Measurements from ENCODE around the gene TUBB2B. TPM values are rescaled to one million over a fixed set of nuclear protein-coding genes. Genes with fewer than 3 reads are reported as not detected.

The TUBB2B gene
- total and polyA plus RNA-seq, 10 of the 15 experiments (the other 5 are each of a cell fraction or from before 2014, with no cell fraction given) = 2.6 to 75.2 (median 21.2) TPM

DNA sequence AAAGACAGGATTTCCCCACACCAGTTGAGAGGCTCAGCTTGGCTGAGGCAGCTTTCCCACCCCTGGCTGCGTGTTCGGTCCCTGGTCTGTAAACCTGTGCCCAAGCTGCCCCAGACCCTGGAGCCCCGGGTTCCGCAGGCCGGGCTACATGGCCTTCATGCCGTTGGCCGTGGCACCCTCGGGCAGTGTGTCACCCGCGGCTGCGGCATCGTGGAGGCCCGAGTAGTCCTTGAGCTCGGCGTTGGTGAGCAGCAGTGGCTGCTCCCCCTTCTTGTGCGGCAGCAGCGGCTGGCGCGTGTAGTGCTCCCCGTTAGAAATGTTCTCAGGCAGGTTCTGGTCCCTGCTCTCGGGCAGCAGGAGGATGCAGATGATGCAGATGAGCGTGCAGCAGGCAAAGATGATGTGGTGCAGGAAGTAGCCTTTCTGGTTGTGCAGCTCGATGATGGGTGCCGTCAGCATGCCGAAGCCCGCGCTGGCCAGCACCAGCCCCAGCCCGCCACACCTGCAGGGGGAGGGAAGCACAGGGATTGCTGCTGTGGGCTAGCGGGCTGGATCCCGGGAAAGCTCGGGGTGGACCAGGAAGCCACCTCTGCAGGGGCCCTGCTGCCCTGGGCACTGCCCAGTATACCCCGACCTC, 45.6 kb upstream of the TUBB2B start:
- no peaks in the 10 kb centered on the region for H3K4me1 ChIP-seq (ENCODE audit: control insufficient read depth, insufficient read depth, low read length)
- in situ Hi-C loops (cut with MboI) (no loop called here), intact Hi-C loops (cut with micrococcal nuclease; ENCODE audit: unreplicated experiment) (no loop called here)
- peaks cover 9 to 22% of the 10 kb centered on the region in 2 experiments for H3K36me3 ChIP-seq (ENCODE audit: control insufficient read depth in 2 of 2, insufficient read depth in 2 of 2, low read length in 1 of 2)
- SMC1A ChIA-PET (ENCODE audit: uncharacterized antibody, unreplicated experiment) = interaction anchor here (0.8 kb wide), 1 partner anchor 171 kb away, joined by 3 read pairs; no protein-coding TSS in a partner anchor
- 91% methylated on average over 32 of the region's 32 CpGs for WGBS (ENCODE audit: insufficient coverage, insufficient replicate concordance, low lambda C conversion rate, missing lambda C conversion rate)
- CTCF ChIA-PET = interaction anchor here (1.7 kb wide), 1 partner anchor 459 kb away, joined by 6 read pairs; no protein-coding TSS in a partner anchor
- no peak overlapping the region for H3K9ac ChIP-seq (ENCODE audit: control insufficient read depth, insufficient read depth, low read length)
- H3K27me3 ChIP-seq (replicated peaks in 1 of 2; ENCODE audit: control insufficient read depth in 2 of 2, insufficient read depth in 2 of 2, low read length in 1 of 2) = no peaks in the 10 kb centered on the region
- POLR2A ChIA-PET = no interaction called here
- no peak for DNase-seq (ENCODE audit: low read depth, low spot score)
- RAD21 ChIA-PET (ENCODE audit: unreplicated experiment) = no interaction called here
- H3K27ac ChIP-seq (ENCODE audit: control insufficient read depth, insufficient read depth) = no peak overlapping the region
- H3K4me2 ChIP-seq (ENCODE audit: control insufficient read depth, insufficient read depth) = no peak overlapping the region
- no peaks in the 10 kb centered on the region for H3K9me3 ChIP-seq (replicated peaks; ENCODE audit: control insufficient read depth, insufficient read depth, low read length)
- H4K20me1 ChIP-seq (ENCODE audit: control insufficient read depth, insufficient read depth) = no peaks in the 10 kb centered on the region
- no peaks in the 10 kb centered on the region for H3K79me2 ChIP-seq (ENCODE audit: control insufficient read depth, insufficient read depth, low read length)
- FAIRE-seq = no peak
- H2AFZ ChIP-seq (ENCODE audit: control insufficient read depth, low read depth, low read length) = no peak overlapping the region
- ATAC-seq = no peak
- no TSS peak for BruUV-seq (replicated peaks)
- H3K4me3 ChIP-seq = no peak overlapping the region
- TF ChIP-seq RELA (IDR thresholded peaks at IDR 0.05; ENCODE audit: borderline replicate concordance, partially characterized antibody) (no peak), HDAC6 (IDR thresholded peaks at IDR 0.05; ENCODE audit: unreplicated experiment) (no peak), ELK1 (IDR thresholded peaks at IDR 0.05; ENCODE audit: low read depth, low read length) (no peak), SMC3 (IDR thresholded peaks at IDR 0.05; ENCODE audit: borderline replicate concordance, low read length) (no peak), SMAD5 (IDR thresholded peaks at IDR 0.05; ENCODE audit: low read depth) (no peak), NRF1 (conservative IDR thresholded peaks at IDR 0.05; ENCODE audit: low read depth, low read length) (no peak), RELB (IDR thresholded peaks at IDR 0.05; ENCODE audit: low read depth) (no peak), DPF2 (IDR thresholded peaks at IDR 0.05) (no peak), CEBPB (IDR thresholded peaks at IDR 0.05; ENCODE audit: borderline replicate concordance in 1 of 2, low read depth in 2 of 2, low read length in 2 of 2) (no peak)
- TF ChIP-seq, protein P1, sequence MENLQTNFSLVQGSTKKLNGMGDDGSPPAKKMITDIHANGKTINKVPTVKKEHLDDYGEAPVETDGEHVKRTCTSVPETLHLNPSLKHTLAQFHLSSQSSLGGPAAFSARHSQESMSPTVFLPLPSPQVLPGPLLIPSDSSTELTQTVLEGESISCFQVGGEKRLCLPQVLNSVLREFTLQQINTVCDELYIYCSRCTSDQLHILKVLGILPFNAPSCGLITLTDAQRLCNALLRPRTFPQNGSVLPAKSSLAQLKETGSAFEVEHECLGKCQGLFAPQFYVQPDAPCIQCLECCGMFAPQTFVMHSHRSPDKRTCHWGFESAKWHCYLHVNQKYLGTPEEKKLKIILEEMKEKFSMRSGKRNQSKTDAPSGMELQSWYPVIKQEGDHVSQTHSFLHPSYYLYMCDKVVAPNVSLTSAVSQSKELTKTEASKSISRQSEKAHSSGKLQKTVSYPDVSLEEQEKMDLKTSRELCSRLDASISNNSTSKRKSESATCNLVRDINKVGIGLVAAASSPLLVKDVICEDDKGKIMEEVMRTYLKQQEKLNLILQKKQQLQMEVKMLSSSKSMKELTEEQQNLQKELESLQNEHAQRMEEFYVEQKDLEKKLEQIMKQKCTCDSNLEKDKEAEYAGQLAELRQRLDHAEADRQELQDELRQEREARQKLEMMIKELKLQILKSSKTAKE (IDR thresholded peaks at IDR 0.05; ENCODE audit: low read depth, poor library complexity, severe bottlenecking) = no peak
- TF ChIP-seq, protein P2, sequence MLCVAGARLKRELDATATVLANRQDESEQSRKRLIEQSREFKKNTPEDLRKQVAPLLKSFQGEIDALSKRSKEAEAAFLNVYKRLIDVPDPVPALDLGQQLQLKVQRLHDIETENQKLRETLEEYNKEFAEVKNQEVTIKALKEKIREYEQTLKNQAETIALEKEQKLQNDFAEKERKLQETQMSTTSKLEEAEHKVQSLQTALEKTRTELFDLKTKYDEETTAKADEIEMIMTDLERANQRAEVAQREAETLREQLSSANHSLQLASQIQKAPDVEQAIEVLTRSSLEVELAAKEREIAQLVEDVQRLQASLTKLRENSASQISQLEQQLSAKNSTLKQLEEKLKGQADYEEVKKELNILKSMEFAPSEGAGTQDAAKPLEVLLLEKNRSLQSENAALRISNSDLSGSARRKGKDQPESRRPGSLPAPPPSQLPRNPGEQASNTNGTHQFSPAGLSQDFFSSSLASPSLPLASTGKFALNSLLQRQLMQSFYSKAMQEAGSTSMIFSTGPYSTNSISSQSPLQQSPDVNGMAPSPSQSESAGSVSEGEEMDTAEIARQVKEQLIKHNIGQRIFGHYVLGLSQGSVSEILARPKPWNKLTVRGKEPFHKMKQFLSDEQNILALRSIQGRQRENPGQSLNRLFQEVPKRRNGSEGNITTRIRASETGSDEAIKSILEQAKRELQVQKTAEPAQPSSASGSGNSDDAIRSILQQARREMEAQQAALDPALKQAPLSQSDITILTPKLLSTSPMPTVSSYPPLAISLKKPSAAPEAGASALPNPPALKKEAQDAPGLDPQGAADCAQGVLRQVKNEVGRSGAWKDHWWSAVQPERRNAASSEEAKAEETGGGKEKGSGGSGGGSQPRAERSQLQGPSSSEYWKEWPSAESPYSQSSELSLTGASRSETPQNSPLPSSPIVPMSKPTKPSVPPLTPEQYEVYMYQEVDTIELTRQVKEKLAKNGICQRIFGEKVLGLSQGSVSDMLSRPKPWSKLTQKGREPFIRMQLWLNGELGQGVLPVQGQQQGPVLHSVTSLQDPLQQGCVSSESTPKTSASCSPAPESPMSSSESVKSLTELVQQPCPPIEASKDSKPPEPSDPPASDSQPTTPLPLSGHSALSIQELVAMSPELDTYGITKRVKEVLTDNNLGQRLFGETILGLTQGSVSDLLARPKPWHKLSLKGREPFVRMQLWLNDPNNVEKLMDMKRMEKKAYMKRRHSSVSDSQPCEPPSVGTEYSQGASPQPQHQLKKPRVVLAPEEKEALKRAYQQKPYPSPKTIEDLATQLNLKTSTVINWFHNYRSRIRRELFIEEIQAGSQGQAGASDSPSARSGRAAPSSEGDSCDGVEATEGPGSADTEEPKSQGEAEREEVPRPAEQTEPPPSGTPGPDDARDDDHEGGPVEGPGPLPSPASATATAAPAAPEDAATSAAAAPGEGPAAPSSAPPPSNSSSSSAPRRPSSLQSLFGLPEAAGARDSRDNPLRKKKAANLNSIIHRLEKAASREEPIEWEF (IDR thresholded peaks at IDR 0.05; ENCODE audit: insufficient replicate concordance, low read depth, low read length) = no peak

All from GM12878 (cell line).